Spleen (tissue), 11 donors: ENCODE data around the gene YLPM1. TPM values are rescaled to one million over a fixed set of nuclear protein-coding genes. Genes with fewer than 3 reads are reported as not detected.

Experiments used
- DNase-seq: peaks from one replicate; pipeline ENCODE4 v3.0.0-alpha.2; 2020
- H3K27ac ChIP-seq, 8 donors: fragments of 200-600 bp; sonication (generic) in 7 of 8; 1 replicate in 4 of 8; 2 replicates in 4 of 8; pipeline versions ENCODE4 v1.5.0 to v1.8.0; 2016 to 2021; ENCODE audit warnings: inconsistent platforms in 4 of 8, mild to moderate bottlenecking in 4 of 8, moderate library complexity in 1 of 8
- H3K27me3 ChIP-seq, 7 donors: fragments of 200-600 bp; sonication (generic) in 6 of 7; replicated peaks in 1 of 7; 1 replicate in 4 of 7; 2 replicates in 3 of 7; pipeline versions ENCODE4 v1.5.0 to v1.8.0; 2016 to 2021; ENCODE audit warnings: inconsistent platforms in 3 of 7, mild to moderate bottlenecking in 1 of 7
- H3K36me3 ChIP-seq, 6 donors: fragments of 200-600 bp; sonication (generic) in 5 of 6; 1 replicate in 4 of 6; 2 replicates in 2 of 6; pipeline versions ENCODE4 v1.5.0 to v1.8.0; 2016 to 2021; ENCODE audit warnings: inconsistent platforms in 2 of 6
- H3K4me1 ChIP-seq, 6 donors: fragments of 200-600 bp; sonication (generic) in 5 of 6; 1 replicate in 3 of 6; 2 replicates in 3 of 6; pipeline versions ENCODE4 v1.5.0 to v1.8.0; 2016 to 2021; ENCODE audit warnings: inconsistent platforms in 3 of 6
- H3K4me3 ChIP-seq, 8 donors: fragments of 200-600 bp; sonication (generic) in 7 of 8; 1 replicate in 4 of 8; 2 replicates in 4 of 8; pipeline versions ENCODE4 v1.5.0 to v1.8.0; 2016 to 2021; ENCODE audit warnings: inconsistent platforms in 4 of 8, mild to moderate bottlenecking in 4 of 8, moderate library complexity in 2 of 8
- H3K9me3 ChIP-seq, 8 donors: fragments of 200-600 bp; sonication (generic) in 7 of 8; 1 replicate in 4 of 8; 2 replicates in 4 of 8; pipeline versions ENCODE4 v1.5.0 to v1.8.0; 2016 to 2021; ENCODE audit warnings: inconsistent platforms in 4 of 8
- POLR2A ChIP-seq, 3 donors: fragments of 450-650 bp; IDR thresholded peaks; one replicate each; pipeline ENCODE4 v1.5.1; 2017; ENCODE audit warnings: antibody characterized with exemption in 3 of 3, mild to moderate bottlenecking in 1 of 3
- POLR2AphosphoS5 ChIP-seq, 3 donors: sonication (generic); formaldehyde crosslinking; IDR thresholded peaks; one replicate each; pipeline ENCODE4 v1.5.1; 2017; ENCODE audit warnings: antibody characterized with exemption in 3 of 3
- WGBS, 5 donors: extraction: QIAGEN DNeasy Blood & Tissue Kit in 3 of 5; methylation state at CpG; one replicate each; pipeline versions ENCODE4 v1.1.5 to v1.1.7; 2013 to 2018; 5-methylcytosine and 5-hydroxymethylcytosine counted together
- intact Hi-C: fragments of 100-400 bp; cut with DNase I; formaldehyde crosslinking; loops from one replicate; pipeline ENCODE4 v1.15.0; 2023; ENCODE audit warnings: low total_unique reads
- polyA plus RNA-seq, 3 donors: library from polyadenylated mRNA; stranded (reverse); fragments of 200-250 nt; gene quantifications; one replicate each; pipeline ENCODE4 v1.2.1, GENCODE V29; 2013
- total RNA-seq, 7 donors: library from RNA; depleted of rRNA in 3 of 7; stranded (reverse); fragments of >200 nt in 3 of 7; fragmentation: NEBNext Ultra II Directional in 4 of 7; extraction: Animal tissue kit (Norgen Biotek cat#: 25700) in 4 of 7; gene quantifications; one replicate each; pipeline versions ENCODE4 v1.1.0 to v1.2.1, GENCODE V29; 2016 to 2021
- TF ChIP-seq, protein P1 (sequence below), 11 experiments: fragments of 200-600 bp in 7 of 11; fragments of 450-650 bp in 4 of 11; sonication (generic) in 4 of 11; IDR thresholded peaks in 8 of 11; conservative IDR thresholded peaks in 3 of 11; 1 replicate in 7 of 11; 2 replicates in 4 of 11; pipeline versions ENCODE4 v1.4.0 to v1.8.0; 2016 to 2021; ENCODE audit warnings: antibody characterized with exemption in 11 of 11, inconsistent platforms in 4 of 11, mild to moderate bottlenecking in 1 of 11
- donor health status: healthy with polysubstance abuse.
- donor health status: DM: no; HTN: no; CAD: no; lungs with moderate emphysema.
- donor health status: DM: no; HTN: no; CAD: no.
- donor health status: Bipolar disorder and iron deficiency.
- donor health status: healthy.
- donor health status: DM: no; HTN: no; CAD: no.
- donor health status: DM: yes; HTN: yes; CAD: no.

The YLPM1 gene
- total and polyA plus RNA-seq, 10 donors = 12.1 to 100 (median 71.1) TPM

GRCh38 chr14:74771399-74771798 is 8.3 kb downstream of the YLPM1 start:
- H3K9me3 ChIP-seq = no peaks in the 10 kb centered on the region
- intact Hi-C loops = no loop called here
- WGBS, 5 donors = 84 to 92% (median 90%) methylated on average over 5 of the region's 5 CpGs
- DNase-seq = no peak
- H3K4me1 ChIP-seq = peaks cover 15 to 50% (median 33%) of the 10 kb centered on the region in 6 donors
- no peak overlapping the region for H3K27ac ChIP-seq
- H3K4me3 ChIP-seq = no peak overlapping the region
- H3K36me3 ChIP-seq = peaks cover 0 to 46% (median 2%) of the 10 kb centered on the region in 6 donors
- TF ChIP-seq, protein P1, sequence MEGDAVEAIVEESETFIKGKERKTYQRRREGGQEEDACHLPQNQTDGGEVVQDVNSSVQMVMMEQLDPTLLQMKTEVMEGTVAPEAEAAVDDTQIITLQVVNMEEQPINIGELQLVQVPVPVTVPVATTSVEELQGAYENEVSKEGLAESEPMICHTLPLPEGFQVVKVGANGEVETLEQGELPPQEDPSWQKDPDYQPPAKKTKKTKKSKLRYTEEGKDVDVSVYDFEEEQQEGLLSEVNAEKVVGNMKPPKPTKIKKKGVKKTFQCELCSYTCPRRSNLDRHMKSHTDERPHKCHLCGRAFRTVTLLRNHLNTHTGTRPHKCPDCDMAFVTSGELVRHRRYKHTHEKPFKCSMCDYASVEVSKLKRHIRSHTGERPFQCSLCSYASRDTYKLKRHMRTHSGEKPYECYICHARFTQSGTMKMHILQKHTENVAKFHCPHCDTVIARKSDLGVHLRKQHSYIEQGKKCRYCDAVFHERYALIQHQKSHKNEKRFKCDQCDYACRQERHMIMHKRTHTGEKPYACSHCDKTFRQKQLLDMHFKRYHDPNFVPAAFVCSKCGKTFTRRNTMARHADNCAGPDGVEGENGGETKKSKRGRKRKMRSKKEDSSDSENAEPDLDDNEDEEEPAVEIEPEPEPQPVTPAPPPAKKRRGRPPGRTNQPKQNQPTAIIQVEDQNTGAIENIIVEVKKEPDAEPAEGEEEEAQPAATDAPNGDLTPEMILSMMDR (IDR thresholded peaks at IDR 0.05 in 8 of 11, conservative IDR thresholded peaks at IDR 0.05 in 3 of 11) = no peak
- TF ChIP-seq POLR2A (IDR thresholded peaks at IDR 0.05) = no peak
- no peak for TF ChIP-seq POLR2AphosphoS5 (IDR thresholded peaks at IDR 0.05)
- H3K27me3 ChIP-seq = no peaks in the 10 kb centered on the region

- Histone ChIP-seq H3K4me3 (no peak overlapping the region), H3K36me3 (peaks cover 3 to 96% (median 59%) of the 10 kb centered on the region in 6 donors), H3K9me3 (no peaks in the 10 kb centered on the region), H3K27me3 (no peaks in the 10 kb centered on the region), H3K27ac (no peak overlapping the region), H3K4me1 (peaks cover 0 to 9% (median 0%) of the 10 kb centered on the region in 6 donors)
- TF ChIP-seq POLR2AphosphoS5 (IDR thresholded peaks at IDR 0.05) = no peak
- TF ChIP-seq POLR2A (IDR thresholded peaks at IDR 0.05) = no peak
- TF ChIP-seq, protein P1 (IDR thresholded peaks at IDR 0.05 in 8 of 11, conservative IDR thresholded peaks at IDR 0.05 in 3 of 11) = no peak
- intact Hi-C loops = no loop called here
- no peak for DNase-seq
Observed at GRCh38 chr14:74784634-74785033, 21.5 kb downstream of the YLPM1 start.

- Histone ChIP-seq H3K4me3 (no peak overlapping the region), H3K27ac (no peak overlapping the region), H3K27me3 (no peaks in the 10 kb centered on the region), H3K9me3 (no peaks in the 10 kb centered on the region), H3K4me1 (peaks cover 0 to 9% (median 0%) of the 10 kb centered on the region in 6 donors), H3K36me3 (peaks cover 3 to 92% (median 54%) of the 10 kb centered on the region in 6 donors)
- WGBS, 5 donors = 53 to 81% (median 69%) methylated on average over 1 of the region's 1 CpG
- intact Hi-C loops = no loop called here
- no peak for DNase-seq
- TF ChIP-seq POLR2A (IDR thresholded peaks at IDR 0.05) (no peak), POLR2AphosphoS5 (IDR thresholded peaks at IDR 0.05) (no peak)
- TF ChIP-seq, protein P1 (IDR thresholded peaks at IDR 0.05 in 8 of 11, conservative IDR thresholded peaks at IDR 0.05 in 3 of 11) = no peak
Observed at GRCh38 chr14:74785056-74785613, 22.0 kb downstream of the YLPM1 start.

DNA sequence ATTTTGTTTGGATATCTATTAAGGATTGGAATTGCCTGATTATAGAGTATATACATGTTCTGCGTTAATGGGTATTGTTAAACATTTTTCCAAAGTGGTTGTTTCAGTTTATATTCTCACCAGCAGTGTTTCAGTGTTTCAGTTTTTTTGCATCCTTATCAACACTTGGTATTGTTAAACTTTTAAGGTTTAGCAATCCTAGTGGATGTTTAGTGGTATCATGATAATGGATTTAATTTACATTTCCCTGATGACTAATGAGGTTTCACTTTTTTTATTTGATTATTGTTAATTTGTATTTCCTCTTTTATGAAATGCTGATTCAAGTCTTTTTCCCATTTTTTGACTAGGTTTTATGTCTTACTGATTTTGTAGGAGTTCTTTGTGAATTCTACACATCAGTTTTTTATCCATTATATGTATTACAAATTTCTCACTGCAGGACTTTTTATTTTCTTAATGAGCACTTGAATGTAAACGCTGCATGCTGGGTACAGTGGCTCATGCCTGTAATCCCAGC is 23.7 kb downstream of the YLPM1 start:
- Histone ChIP-seq H3K4me3 (no peak overlapping the region), H3K36me3 (peaks cover 0 to 80% (median 38%) of the 10 kb centered on the region in 6 donors), H3K27ac (no peak overlapping the region), H3K4me1 (peaks cover 0 to 17% (median 2%) of the 10 kb centered on the region in 6 donors), H3K9me3 (no peaks in the 10 kb centered on the region), H3K27me3 (no peaks in the 10 kb centered on the region)
- WGBS, 5 donors = 95 to 99% (median 96%) methylated on average over 2 of the region's 2 CpGs
- no peak for DNase-seq
- intact Hi-C loops = no loop called here
- TF ChIP-seq POLR2AphosphoS5 (IDR thresholded peaks at IDR 0.05) = no peak
- TF ChIP-seq POLR2A (IDR thresholded peaks at IDR 0.05) = no peak
- TF ChIP-seq, protein P1 (IDR thresholded peaks at IDR 0.05 in 8 of 11, conservative IDR thresholded peaks at IDR 0.05 in 3 of 11) = no peak
